Measurements from ENCODE around the gene CARMIL1.

DNA sequence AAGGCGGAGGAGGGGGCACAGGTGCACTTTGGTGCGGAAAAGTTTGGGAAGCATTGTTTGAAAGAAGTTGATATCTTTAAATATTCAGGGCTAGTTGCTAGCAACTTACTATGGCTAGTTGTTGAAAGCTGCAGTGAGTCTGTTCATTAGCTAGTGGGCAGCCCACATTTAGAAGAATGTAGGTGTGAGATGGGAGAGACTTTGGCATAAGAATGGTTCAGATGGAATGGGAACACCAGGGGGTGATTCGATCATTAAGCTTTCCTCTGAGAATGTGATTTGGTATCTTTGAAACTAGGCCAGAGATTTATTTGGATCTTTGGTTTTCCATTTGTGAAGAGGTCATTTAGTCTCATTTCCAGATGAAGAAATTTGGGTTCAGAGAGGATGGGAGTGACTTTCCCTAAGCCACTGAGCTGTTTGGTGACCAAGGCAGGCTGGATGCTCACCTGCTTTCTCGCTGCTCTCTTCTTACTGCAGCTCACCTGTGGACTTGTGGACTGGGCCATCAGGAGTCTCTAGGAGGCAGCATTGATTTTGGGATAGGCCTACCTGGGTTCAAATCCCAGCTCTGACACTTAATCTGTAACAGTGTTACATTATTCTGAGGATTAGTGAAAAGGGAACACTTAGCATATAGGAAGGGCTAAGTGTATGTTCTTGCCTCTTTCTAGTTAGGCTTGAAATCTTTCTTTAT lies 62.9 kb downstream of the CARMIL1 start:
- TF ChIP-seq, protein P1, sequence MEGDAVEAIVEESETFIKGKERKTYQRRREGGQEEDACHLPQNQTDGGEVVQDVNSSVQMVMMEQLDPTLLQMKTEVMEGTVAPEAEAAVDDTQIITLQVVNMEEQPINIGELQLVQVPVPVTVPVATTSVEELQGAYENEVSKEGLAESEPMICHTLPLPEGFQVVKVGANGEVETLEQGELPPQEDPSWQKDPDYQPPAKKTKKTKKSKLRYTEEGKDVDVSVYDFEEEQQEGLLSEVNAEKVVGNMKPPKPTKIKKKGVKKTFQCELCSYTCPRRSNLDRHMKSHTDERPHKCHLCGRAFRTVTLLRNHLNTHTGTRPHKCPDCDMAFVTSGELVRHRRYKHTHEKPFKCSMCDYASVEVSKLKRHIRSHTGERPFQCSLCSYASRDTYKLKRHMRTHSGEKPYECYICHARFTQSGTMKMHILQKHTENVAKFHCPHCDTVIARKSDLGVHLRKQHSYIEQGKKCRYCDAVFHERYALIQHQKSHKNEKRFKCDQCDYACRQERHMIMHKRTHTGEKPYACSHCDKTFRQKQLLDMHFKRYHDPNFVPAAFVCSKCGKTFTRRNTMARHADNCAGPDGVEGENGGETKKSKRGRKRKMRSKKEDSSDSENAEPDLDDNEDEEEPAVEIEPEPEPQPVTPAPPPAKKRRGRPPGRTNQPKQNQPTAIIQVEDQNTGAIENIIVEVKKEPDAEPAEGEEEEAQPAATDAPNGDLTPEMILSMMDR (IDR thresholded peaks at IDR 0.05 in 8 of 11, conservative IDR thresholded peaks at IDR 0.05 in 3 of 11): no peak
- TF ChIP-seq POLR2A (IDR thresholded peaks at IDR 0.05): no peak

Data from spleen (tissue), 7 donors.